Duodenal mucosa (tissue), 2 donors: ENCODE results near the gene SLC43A3.
"Not testable (repeated sequence)": the region's sequence is repeated elsewhere in the genome, so short reads cannot be mapped to it uniquely, and the experiment has no call there.

Experiments used
- H3K27ac ChIP-seq: one replicate; pipeline ENCODE4 v1.7.0; 2013; ENCODE audit warnings: low read depth, low read length
- H3K27me3 ChIP-seq, 2 donors: one replicate each; pipeline ENCODE4 v1.7.0; 2013; ENCODE audit warnings: low read length in 2 of 2, control low read depth in 1 of 2; ENCODE audit not compliant: insufficient read depth in 2 of 2, control insufficient read depth in 1 of 2
- H3K36me3 ChIP-seq, 2 donors: one replicate each; pipeline ENCODE4 v1.7.0; 2013; ENCODE audit warnings: low read length in 2 of 2, control low read depth in 1 of 2; ENCODE audit not compliant: insufficient read depth in 2 of 2, control insufficient read depth in 1 of 2
- H3K4me1 ChIP-seq, 2 donors: one replicate each; pipeline ENCODE4 v1.7.0; 2013; ENCODE audit warnings: low read length in 2 of 2, control low read depth in 1 of 2; ENCODE audit not compliant: insufficient read depth in 2 of 2, control insufficient read depth in 1 of 2
- H3K4me3 ChIP-seq, 2 donors: one replicate each; pipeline ENCODE4 v1.7.0; 2013; ENCODE audit warnings: low read length in 2 of 2, low read depth in 1 of 2
- H3K9ac ChIP-seq, 2 donors: one replicate each; pipeline ENCODE4 v1.7.0; 2013; ENCODE audit warnings: low read length in 2 of 2, low read depth in 1 of 2
- H3K9me3 ChIP-seq, 2 donors: one replicate each; pipeline ENCODE4 v1.7.0; 2013; ENCODE audit warnings: low read length in 2 of 2, control low read depth in 1 of 2; ENCODE audit not compliant: control insufficient read depth in 1 of 2

The SLC43A3 gene

GRCh38 chr11:57373146-57373545, 53.8 kb downstream of the SLC43A3 start:
- no peak overlapping the region for H3K4me3 ChIP-seq
- no peaks in the 10 kb centered on the region for H3K4me1 ChIP-seq
- H3K27ac ChIP-seq, result no peak overlapping the region
- H3K9ac ChIP-seq, result no peak overlapping the region
- no peaks in the 10 kb centered on the region for H3K9me3 ChIP-seq
- no peaks in the 10 kb centered on the region for H3K27me3 ChIP-seq
- no peaks in the 10 kb centered on the region for H3K36me3 ChIP-seq

GRCh38 chr11:57370941-57371340, 56.0 kb downstream of the SLC43A3 start:
- H3K36me3 ChIP-seq, result no peaks in the 10 kb centered on the region
- no peaks in the 10 kb centered on the region for H3K27me3 ChIP-seq
- H3K9ac ChIP-seq, result no peak overlapping the region

GRCh38 chr11:57370251-57370650, 56.7 kb downstream of the SLC43A3 start:
- H3K36me3 ChIP-seq, result no peaks in the 10 kb centered on the region
- H3K27ac ChIP-seq, result no peak overlapping the region
- no peak overlapping the region for H3K9ac ChIP-seq
- H3K27me3 ChIP-seq, result no peaks in the 10 kb centered on the region
- no peaks in the 10 kb centered on the region for H3K9me3 ChIP-seq
- no peaks in the 10 kb centered on the region for H3K4me1 ChIP-seq
- H3K4me3 ChIP-seq, result no peak overlapping the region

More at GRCh38 chr11:57370941-57371340, 56.0 kb downstream of the SLC43A3 start:
- Histone ChIP-seq H3K4me1 (no peaks in the 10 kb centered on the region), H3K4me3 (no peak overlapping the region), H3K9me3 (no peaks in the 10 kb centered on the region), H3K27ac (no peak overlapping the region)

- H3K9ac ChIP-seq, result no peak overlapping the region
- H3K36me3 ChIP-seq, result no peaks in the 10 kb centered on the region
- no peaks in the 10 kb centered on the region for H3K4me1 ChIP-seq
- no peaks in the 10 kb centered on the region for H3K9me3 ChIP-seq
- no peak overlapping the region for H3K27ac ChIP-seq
- H3K4me3 ChIP-seq, result no peak overlapping the region
- no peaks in the 10 kb centered on the region for H3K27me3 ChIP-seq
Observed at GRCh38 chr11:57368845-57369232, 58.1 kb downstream of the SLC43A3 start.

GRCh38 chr11:57368106-57368844, 58.6 kb downstream of the SLC43A3 start:
- no peaks in the 10 kb centered on the region for H3K27me3 ChIP-seq
- no peaks in the 10 kb centered on the region for H3K9me3 ChIP-seq
- no peak overlapping the region for H3K27ac ChIP-seq
- no peak overlapping the region for H3K9ac ChIP-seq
- no peaks in the 10 kb centered on the region for H3K36me3 ChIP-seq
- no peak overlapping the region for H3K4me3 ChIP-seq
- H3K4me1 ChIP-seq, result no peaks in the 10 kb centered on the region

- Histone ChIP-seq H3K4me1 (no peaks in the 10 kb centered on the region), H3K4me3 (no peak overlapping the region), H3K36me3 (no peaks in the 10 kb centered on the region), H3K9me3 (no peaks in the 10 kb centered on the region), H3K27ac (no peak overlapping the region), H3K27me3 (no peaks in the 10 kb centered on the region), H3K9ac (no peak overlapping the region)
Observed at GRCh38 chr11:57364851-57365660, 61.9 kb downstream of the SLC43A3 start.

- no peak overlapping the region for H3K4me3 ChIP-seq
- H3K9ac ChIP-seq, result no peak overlapping the region
- no peaks in the 10 kb centered on the region for H3K36me3 ChIP-seq
- no peak overlapping the region for H3K27ac ChIP-seq
- peaks cover 0 to 3% of the 10 kb centered on the region in 2 donors for H3K4me1 ChIP-seq
- no peaks in the 10 kb centered on the region for H3K27me3 ChIP-seq
- no peaks in the 10 kb centered on the region for H3K9me3 ChIP-seq
Observed at GRCh38 chr11:57363131-57364080, 63.5 kb downstream of the SLC43A3 start.

- no peak overlapping the region for H3K9ac ChIP-seq
- peaks cover 0 to 3% of the 10 kb centered on the region in 2 donors for H3K4me1 ChIP-seq
- no peaks in the 10 kb centered on the region for H3K9me3 ChIP-seq
- H3K36me3 ChIP-seq, result no peaks in the 10 kb centered on the region
- H3K27me3 ChIP-seq, result no peaks in the 10 kb centered on the region
- H3K4me3 ChIP-seq, result no peak overlapping the region
- H3K27ac ChIP-seq, result no peak overlapping the region
Observed at GRCh38 chr11:57361926-57362325, 65.0 kb downstream of the SLC43A3 start.

- H3K27me3 ChIP-seq, H3K4me3 ChIP-seq, H3K9ac ChIP-seq, H3K27ac ChIP-seq, H3K9me3 ChIP-seq, H3K4me1 ChIP-seq, H3K36me3 ChIP-seq: not testable (repeated sequence)
Observed at GRCh38 chr11:57361420-57361819, 65.5 kb downstream of the SLC43A3 start.
